ENCODE results near the gene EEPD1.
A peak's percentile ranks its signal among the peaks of the same experiment; 100 is the strongest.

EEPD1 gene

GRCh38 chr7:36127075-36127740, 25.8 kb upstream of the EEPD1 start:
- ATAC-seq = no peak
- TF ChIP-seq PPARA (CRISPR knock-in tag; IDR thresholded peaks at IDR 0.05; ENCODE audit: borderline replicate concordance) (no peak), CREB5 (CRISPR knock-in tag; IDR thresholded peaks at IDR 0.05; ENCODE audit: low read depth) (no peak), ZC3H10 (CRISPR knock-in tag; IDR thresholded peaks at IDR 0.05) (no peak), ZFP30 (CRISPR knock-in tag; IDR thresholded peaks at IDR 0.05) (no peak), ARNTL (CRISPR knock-in tag; IDR thresholded peaks at IDR 0.05; ENCODE audit: borderline replicate concordance, low read depth) (no peak), ISL1 (CRISPR knock-in tag; IDR thresholded peaks at IDR 0.05) (no peak), TOX (CRISPR knock-in tag; IDR thresholded peaks at IDR 0.05; ENCODE audit: borderline replicate concordance) (no peak), BACH2 (CRISPR knock-in tag; IDR thresholded peaks at IDR 0.05; ENCODE audit: borderline replicate concordance) (no peak), GLIS3 (CRISPR knock-in tag; IDR thresholded peaks at IDR 0.05) (no peak), CSDC2 (CRISPR knock-in tag; IDR thresholded peaks at IDR 0.05) (no peak), TCF4 (CRISPR knock-in tag; IDR thresholded peaks at IDR 0.05; ENCODE audit: borderline replicate concordance) (no peak), ZFP3 (CRISPR knock-in tag; IDR thresholded peaks at IDR 0.05) (no peak), ESRRG (CRISPR knock-in tag; IDR thresholded peaks at IDR 0.05) (no peak), TSHZ2 (CRISPR knock-in tag; IDR thresholded peaks at IDR 0.05) (no peak)

- peak; percentile 99 for ATAC-seq
- no peak for TF ChIP-seq CSRNP3 (CRISPR knock-in tag; IDR thresholded peaks at IDR 0.05)
- TF ChIP-seq OSR1 (CRISPR knock-in tag; IDR thresholded peaks at IDR 0.05) = no peak
- no peak for TF ChIP-seq ZC3H10 (CRISPR knock-in tag; IDR thresholded peaks at IDR 0.05)
- TF ChIP-seq ZNF70 (CRISPR knock-in tag; IDR thresholded peaks at IDR 0.05) = no peak
- TF ChIP-seq TOX (CRISPR knock-in tag; IDR thresholded peaks at IDR 0.05; ENCODE audit: borderline replicate concordance) = no peak
- no peak for TF ChIP-seq BACH2 (CRISPR knock-in tag; IDR thresholded peaks at IDR 0.05; ENCODE audit: borderline replicate concordance)
- no peak for TF ChIP-seq ARNTL (CRISPR knock-in tag; IDR thresholded peaks at IDR 0.05; ENCODE audit: borderline replicate concordance, low read depth)
- no peak; the same call in 1 of the 2 replicates for TF ChIP-seq ZFP3 (CRISPR knock-in tag; IDR thresholded peaks at IDR 0.05)
Observed at GRCh38 chr7:36128448-36129047, 24.5 kb upstream of the EEPD1 start.

- TF ChIP-seq ZNF70 (CRISPR knock-in tag; IDR thresholded peaks at IDR 0.05) = no peak
- TF ChIP-seq OSR1 (CRISPR knock-in tag; IDR thresholded peaks at IDR 0.05) = no peak
- no peak for TF ChIP-seq CREB5 (CRISPR knock-in tag; IDR thresholded peaks at IDR 0.05; ENCODE audit: low read depth)
- TF ChIP-seq PATZ1 (CRISPR knock-in tag; IDR thresholded peaks at IDR 0.05; ENCODE audit: borderline replicate concordance) = no peak
- no peak for TF ChIP-seq ESRRG (CRISPR knock-in tag; IDR thresholded peaks at IDR 0.05)
- TF ChIP-seq ZNF8 (CRISPR knock-in tag; IDR thresholded peaks at IDR 0.05) = no peak
- TF ChIP-seq ZFP3 (CRISPR knock-in tag; IDR thresholded peaks at IDR 0.05) = no peak
- no peak for TF ChIP-seq POU6F1 (CRISPR knock-in tag; IDR thresholded peaks at IDR 0.05; ENCODE audit: borderline replicate concordance, low read depth)
- TF ChIP-seq SNAI2 (CRISPR knock-in tag; IDR thresholded peaks at IDR 0.05) = no peak
- no peak for TF ChIP-seq ARNTL (CRISPR knock-in tag; IDR thresholded peaks at IDR 0.05; ENCODE audit: borderline replicate concordance, low read depth)
- TF ChIP-seq ZC3H10 (CRISPR knock-in tag; IDR thresholded peaks at IDR 0.05) = no peak
- no peak for TF ChIP-seq CSRNP3 (CRISPR knock-in tag; IDR thresholded peaks at IDR 0.05)
- peak; percentile 16; the same call in 2 of the 3 replicates for ATAC-seq
Observed at GRCh38 chr7:36129048-36129534, 24.0 kb upstream of the EEPD1 start.

All from SK-N-SH treated with all-trans-retinoic acid at 6 μM for 48 hours (cell line).